Neuronal stem cell (in vitro differentiated cells): ENCODE results near the gene TJP1.

Experiments used
- DNase-seq: peaks from one replicate; pipeline ENCODE4 v3.0.0-alpha.2; 2013; ENCODE audit warnings: low spot score
- H2AFZ ChIP-seq: one replicate; pipeline ENCODE4 v1.6.1; 2013; ENCODE audit warnings: mild to moderate bottlenecking, low read length, inconsistent platforms
- H2AK5ac ChIP-seq: 2 replicates; pipeline ENCODE4 v1.6.1; 2013; ENCODE audit warnings: low read depth, mild to moderate bottlenecking, inconsistent platforms, low read length, moderate library complexity, mixed read lengths
- H2BK120ac ChIP-seq: 2 replicates; pipeline ENCODE4 v1.6.1; 2013; ENCODE audit warnings: low read depth, mild to moderate bottlenecking, inconsistent platforms, low read length, moderate library complexity, mixed read lengths
- H2BK12ac ChIP-seq: one replicate; pipeline ENCODE4 v1.6.1; 2013; ENCODE audit warnings: low read length, inconsistent platforms
- H2BK15ac ChIP-seq: 2 replicates; pipeline ENCODE4 v1.6.1; 2013; ENCODE audit warnings: mild to moderate bottlenecking, low read length, inconsistent platforms, mixed read lengths
- H2BK5ac ChIP-seq: one replicate; pipeline ENCODE4 v1.6.1; 2013; ENCODE audit warnings: inconsistent platforms, mild to moderate bottlenecking, low read length, moderate library complexity
- H3K14ac ChIP-seq: one replicate; pipeline ENCODE4 v1.6.1; 2013; ENCODE audit warnings: low read length, inconsistent platforms
- H3K18ac ChIP-seq: 2 replicates; pipeline ENCODE4 v1.6.1; 2013; ENCODE audit warnings: low read length, inconsistent platforms
- H3K23ac ChIP-seq: 2 replicates; pipeline ENCODE4 v1.6.1; 2013; ENCODE audit warnings: low read depth, mild to moderate bottlenecking, mixed read lengths, low read length, inconsistent platforms; ENCODE audit not compliant: poor library complexity
- H3K27ac ChIP-seq: replicated peaks from 3 replicates; pipeline ENCODE4 v1.5.1; 2013; ENCODE audit warnings: low read length, inconsistent platforms
- H3K27me3 ChIP-seq, 3 experiments: 2 replicates each; pipeline ENCODE4 v1.6.1; 2013; ENCODE audit warnings: low read length in 3 of 3, mild to moderate bottlenecking in 2 of 3, inconsistent platforms in 1 of 3, low read depth in 1 of 3, mixed read lengths in 1 of 3, moderate library complexity in 1 of 3; ENCODE audit not compliant: control insufficient read depth in 3 of 3, insufficient read depth in 3 of 3
- H3K36me3 ChIP-seq, 2 donors: replicated peaks in 1 of 2; 2 replicates each; pipeline ENCODE4 v1.6.1; 2013; ENCODE audit warnings: low read length in 2 of 2; ENCODE audit not compliant: control insufficient read depth in 2 of 2, insufficient read depth in 2 of 2
- H3K4ac ChIP-seq: 2 replicates; pipeline ENCODE4 v1.6.1; 2013; ENCODE audit warnings: inconsistent platforms, mild to moderate bottlenecking, low read length, moderate library complexity
- H3K4me1 ChIP-seq, 2 donors: 1 replicate in 1 of 2; 2 replicates in 1 of 2; pipeline ENCODE4 v1.6.1; 2013; ENCODE audit warnings: low read length in 2 of 2, low read depth in 1 of 2; ENCODE audit not compliant: control insufficient read depth in 2 of 2, insufficient read depth in 1 of 2
- H3K4me2 ChIP-seq: one replicate; pipeline ENCODE4 v1.6.1; 2013; ENCODE audit warnings: mild to moderate bottlenecking, low read length, inconsistent platforms; ENCODE audit not compliant: insufficient read depth, poor library complexity, severe bottlenecking
- H3K4me3 ChIP-seq, 2 donors: 2 replicates each; pipeline ENCODE4 v1.5.1; 2013; ENCODE audit warnings: low read length in 2 of 2, mild to moderate bottlenecking in 2 of 2, inconsistent platforms in 1 of 2, moderate library complexity in 1 of 2
- H3K79me1 ChIP-seq: one replicate; pipeline ENCODE4 v1.6.1; 2013; ENCODE audit warnings: low read depth, mild to moderate bottlenecking, inconsistent platforms, low read length, moderate library complexity
- H3K9ac ChIP-seq: one replicate; pipeline ENCODE4 v1.6.1; 2013; ENCODE audit warnings: mild to moderate bottlenecking, low read depth, low read length, inconsistent platforms; ENCODE audit not compliant: poor library complexity
- H3K9me3 ChIP-seq, 2 donors: replicated peaks in 1 of 2; 2 replicates each; pipeline versions ENCODE3 to v1.6.1; 2013; ENCODE audit warnings: low read length in 2 of 2, mild to moderate bottlenecking in 2 of 2, inconsistent platforms in 1 of 2, low read depth in 1 of 2, mixed read lengths in 1 of 2, moderate library complexity in 1 of 2; ENCODE audit not compliant: control insufficient read depth in 2 of 2, insufficient read depth in 1 of 2
- H4K8ac ChIP-seq: one replicate; pipeline ENCODE4 v1.6.1; 2013; ENCODE audit warnings: low read depth, mild to moderate bottlenecking, inconsistent platforms, low read length, moderate library complexity
- H4K91ac ChIP-seq: one replicate; pipeline ENCODE4 v1.6.1; 2013; ENCODE audit warnings: low read length, low read depth, mild to moderate bottlenecking, inconsistent platforms; ENCODE audit not compliant: poor library complexity
- WGBS, 2 donors: extraction: QIAGEN DNeasy Blood & Tissue Kit; methylation state at CpG; one replicate each; pipeline ENCODE4 v1.1.7; 2013; ENCODE audit warnings: missing lambda C conversion rate in 2 of 2, mixed read lengths in 1 of 2; ENCODE audit not compliant: insufficient read length in 2 of 2, insufficient replicate concordance in 1 of 2; ENCODE audit errors: extremely low coverage in 2 of 2; 5-methylcytosine and 5-hydroxymethylcytosine counted together

TJP1 gene

GRCh38 chr15:29681166-29681845, 141.0 kb downstream of the TJP1 start:
- peaks cover 0 to 5% of the 10 kb centered on the region in 2 donors for H3K4me1 ChIP-seq
- no peak overlapping the region for H2AFZ ChIP-seq
- H3K23ac ChIP-seq, result no peak overlapping the region
- peaks cover 0 to 15% (median 0%) of the 10 kb centered on the region in 3 experiments for H3K27me3 ChIP-seq
- no peak overlapping the region for H3K14ac ChIP-seq
- H2AK5ac ChIP-seq, result no peak overlapping the region
- H2BK15ac ChIP-seq, result no peak overlapping the region
- no CpG with 5 or more reads among the region's 15 CpGs for WGBS, 2 donors
- no peak overlapping the region for H3K4me3 ChIP-seq
- no peak overlapping the region for H2BK12ac ChIP-seq
- H3K9ac ChIP-seq, result no peak overlapping the region
- H4K8ac ChIP-seq, result no peak overlapping the region
- DNase-seq, result no peak
- no peak overlapping the region for H3K18ac ChIP-seq
- no peak overlapping the region for H2BK5ac ChIP-seq
- H3K27ac ChIP-seq, result no peak overlapping the region
- H4K91ac ChIP-seq, result no peak overlapping the region
- H3K4me2 ChIP-seq, result no peak overlapping the region
- H3K36me3 ChIP-seq, result no peaks in the 10 kb centered on the region
- H3K4ac ChIP-seq, result no peak overlapping the region
- H3K79me1 ChIP-seq, result no peaks in the 10 kb centered on the region
- no peak overlapping the region for H2BK120ac ChIP-seq
- H3K9me3 ChIP-seq, result peaks cover 0 to 4% of the 10 kb centered on the region in 2 donors

- Histone ChIP-seq H2BK120ac (no peak overlapping the region), H3K27me3 (peaks cover 0 to 19% (median 0%) of the 10 kb centered on the region in 3 experiments), H2BK12ac (no peak overlapping the region), H3K23ac (no peak overlapping the region), H2BK15ac (no peak overlapping the region), H3K4me2 (no peak overlapping the region), H4K91ac (no peak overlapping the region), H3K36me3 (no peaks in the 10 kb centered on the region), H3K9me3 (peaks cover 0 to 4% of the 10 kb centered on the region in 2 donors), H2AFZ (no peak overlapping the region), H3K4me3 (no peak overlapping the region), H3K9ac (no peak overlapping the region), H3K79me1 (no peaks in the 10 kb centered on the region), H2BK5ac (no peak overlapping the region), H3K14ac (no peak overlapping the region), H3K18ac (no peak overlapping the region), H4K8ac (no peak overlapping the region), H2AK5ac (no peak overlapping the region), H3K27ac (no peak overlapping the region), H3K4me1 (peaks cover 0 to 5% of the 10 kb centered on the region in 2 donors), H3K4ac (no peak overlapping the region)
- no CpG with 5 or more reads among the region's 12 CpGs for WGBS, 2 donors
- DNase-seq, result no peak
These were observed 141.7 kb downstream of the TJP1 start for GRCh38 chr15:29680465-29681165.

GRCh38 chr15:29678504-29679034, 143.7 kb downstream of the TJP1 start:
- H3K23ac ChIP-seq, result no peak overlapping the region
- H3K4ac ChIP-seq, result no peak overlapping the region
- peaks cover 0 to 4% of the 10 kb centered on the region in 2 donors for H3K9me3 ChIP-seq
- DNase-seq, result no peak
- no peak overlapping the region for H3K14ac ChIP-seq
- H3K18ac ChIP-seq, result no peak overlapping the region
- no peak overlapping the region for H2BK120ac ChIP-seq
- no peak overlapping the region for H4K91ac ChIP-seq
- no peak overlapping the region for H3K27ac ChIP-seq
- peaks cover 0 to 27% (median 0%) of the 10 kb centered on the region in 3 experiments for H3K27me3 ChIP-seq
- no peak overlapping the region for H2AK5ac ChIP-seq
- no peak overlapping the region for H3K4me3 ChIP-seq
- WGBS, 2 donors, result no CpG with 5 or more reads among the region's 4 CpGs
- H4K8ac ChIP-seq, result no peak overlapping the region
- H3K79me1 ChIP-seq, result no peaks in the 10 kb centered on the region
- no peak overlapping the region for H3K4me2 ChIP-seq
- peaks cover 0 to 5% of the 10 kb centered on the region in 2 donors for H3K4me1 ChIP-seq
- no peak overlapping the region for H2BK12ac ChIP-seq
- no peak overlapping the region for H2BK5ac ChIP-seq
- no peak overlapping the region for H2AFZ ChIP-seq
- no peak overlapping the region for H3K9ac ChIP-seq
- H2BK15ac ChIP-seq, result no peak overlapping the region
- no peaks in the 10 kb centered on the region for H3K36me3 ChIP-seq

- DNase-seq, result no peak
- Histone ChIP-seq H3K14ac (peak overlapping the region; percentile 63), H3K36me3 (no peaks in the 10 kb centered on the region), H2BK5ac (no peak overlapping the region), H4K91ac (no peak overlapping the region), H2BK120ac (no peak overlapping the region), H3K27ac (no peak overlapping the region), H2BK12ac (peak overlapping the region; percentile 88), H3K4me2 (no peak overlapping the region), H3K9me3 (peaks cover 0 to 4% of the 10 kb centered on the region in 2 donors), H3K9ac (peak overlapping the region; percentile 30), H3K27me3 (peaks cover 0 to 27% (median 0%) of the 10 kb centered on the region in 3 experiments), H2AK5ac (peak overlapping the region; percentile 24), H3K4me3 (no peak overlapping the region), H2BK15ac (no peak overlapping the region), H3K23ac (no peak overlapping the region), H2AFZ (no peak overlapping the region), H3K4ac (no peak overlapping the region), H4K8ac (no peak overlapping the region), H3K18ac (peak overlapping the region; percentile 72), H3K79me1 (no peaks in the 10 kb centered on the region), H3K4me1 (peaks cover 0 to 5% of the 10 kb centered on the region in 2 donors)
- no CpG with 5 or more reads among the region's 10 CpGs for WGBS, 2 donors
These were observed 144.3 kb downstream of the TJP1 start for GRCh38 chr15:29677871-29678461.
